ENCODE data around the gene SYT1. TPM values are rescaled to one million over a fixed set of nuclear protein-coding genes. Genes with fewer than 3 reads are reported as not detected.

SYT1 gene
- total and polyA plus RNA-seq, 2 of the 8 experiments (the other 6 are each of a cell fraction or from before 2014, with no cell fraction given) = 11.0 to 34.6 TPM

DNA sequence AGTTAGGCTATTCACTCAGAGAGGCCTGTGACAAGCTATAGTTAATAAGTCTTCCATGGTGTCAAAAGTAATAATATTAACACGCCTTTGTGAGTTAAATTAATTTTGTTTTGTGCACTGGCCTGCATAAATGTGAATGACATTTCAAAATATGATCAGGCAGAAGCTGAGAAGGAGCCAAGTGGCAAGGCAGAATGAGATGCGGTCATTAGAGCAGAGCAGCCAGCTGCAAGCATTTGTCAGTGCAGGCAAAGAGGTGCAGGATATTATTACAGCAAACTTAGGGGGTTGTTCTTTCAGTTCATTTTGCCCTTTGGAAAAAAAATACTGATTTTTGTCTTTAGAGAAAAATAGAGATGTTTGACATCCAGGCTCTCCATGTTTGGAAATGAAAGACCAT lies 461.6 kb downstream of the SYT1 start:
- ChIA-PET POLR2A (ENCODE audit: partially characterized antibody) (no interaction called here), CTCF (ENCODE audit: partially characterized antibody) (interaction anchor here (0.7 to 2.6 kb wide), 6 partner anchors 10 to 36 kb away, joined by 3 to 8 read pairs (median 6); no protein-coding TSS in a partner anchor)
- DNase-seq (ENCODE audit: low read depth in 1 of 2, low spot score in 2 of 2) (no peak), FAIRE-seq (no peak)
- no peak overlapping the region for H3K4ac ChIP-seq (replicated peaks; ENCODE audit: insufficient read length, low read depth, low read length)
- no peak overlapping the region for H4K8ac ChIP-seq (ENCODE audit: extremely low read depth, insufficient read depth, low read length)
- no peak overlapping the region for H3K4me3 ChIP-seq (ENCODE audit: extremely low read depth in 1 of 4, insufficient read depth in 2 of 4, low read depth in 3 of 4, low read length in 4 of 4)
- no peak overlapping the region for H2AFZ ChIP-seq (ENCODE audit: low read length)
- H3K56ac ChIP-seq (replicated peaks; ENCODE audit: insufficient read length, low read depth, low read length) = no peak overlapping the region
- no peak overlapping the region for H4K5ac ChIP-seq (ENCODE audit: insufficient read length, low read depth, low read length)
- H3K9me3 ChIP-seq (ENCODE audit: insufficient read depth in 2 of 2, low read depth in 1 of 2, low read length in 1 of 2) = no peaks in the 10 kb centered on the region
- H3K23me2 ChIP-seq (ENCODE audit: low read depth, low read length) = no peaks in the 10 kb centered on the region
- no peak overlapping the region for H2BK120ac ChIP-seq (replicated peaks; ENCODE audit: low read depth, low read length)
- H2BK15ac ChIP-seq (ENCODE audit: low read length) = no peak overlapping the region
- H2BK5ac ChIP-seq (ENCODE audit: low read depth, low read length) = no peak overlapping the region
- no peak overlapping the region for H4K91ac ChIP-seq (replicated peaks; ENCODE audit: insufficient read length, low read length)
- peaks cover 0 to 2% (median 0%) of the 10 kb centered on the region in 4 experiments; a peak in 1 of 7 replicates for H3K27me3 ChIP-seq (replicated peaks in 1 of 4; ENCODE audit: control insufficient read depth in 3 of 4, extremely low read depth in 1 of 4, insufficient read depth in 3 of 4, low read length in 3 of 4)
- no peak overlapping the region for H3K9ac ChIP-seq (replicated peaks in 1 of 4; ENCODE audit: extremely low read depth in 1 of 4, low read depth in 3 of 4, low read length in 3 of 4)
- H3K27ac ChIP-seq (ENCODE audit: low read depth, low read length) = no peak overlapping the region
- 94% methylated on average over 2 of the region's 2 CpGs; no CpG with 5 or more reads in 1 of the 2 experiments for WGBS, 2 experiments (ENCODE audit: extremely low coverage in 1 of 2, insufficient coverage in 1 of 2, insufficient read length in 1 of 2, insufficient replicate concordance in 2 of 2, low coverage in 1 of 2, low lambda C conversion rate in 2 of 2, missing lambda C conversion rate in 1 of 2)
- H3K18ac ChIP-seq (ENCODE audit: extremely low read depth, low read length) = no peak overlapping the region
- no peak overlapping the region for H2AK5ac ChIP-seq (ENCODE audit: low read depth, low read length)
- no peaks in the 10 kb centered on the region for H3K79me1 ChIP-seq (ENCODE audit: low read depth, low read length)
- no peaks in the 10 kb centered on the region for H3K36me3 ChIP-seq (ENCODE audit: control insufficient read depth in 2 of 4, insufficient read depth in 4 of 4, low read length in 3 of 4)
- no peaks in the 10 kb centered on the region for H3K79me2 ChIP-seq (ENCODE audit: control insufficient read depth in 1 of 2, insufficient read depth in 2 of 2, low read length in 2 of 2)
- no peak for TF ChIP-seq TBP (IDR thresholded peaks at IDR 0.05; ENCODE audit: low read depth, low read length)
- TF ChIP-seq, protein P1, sequence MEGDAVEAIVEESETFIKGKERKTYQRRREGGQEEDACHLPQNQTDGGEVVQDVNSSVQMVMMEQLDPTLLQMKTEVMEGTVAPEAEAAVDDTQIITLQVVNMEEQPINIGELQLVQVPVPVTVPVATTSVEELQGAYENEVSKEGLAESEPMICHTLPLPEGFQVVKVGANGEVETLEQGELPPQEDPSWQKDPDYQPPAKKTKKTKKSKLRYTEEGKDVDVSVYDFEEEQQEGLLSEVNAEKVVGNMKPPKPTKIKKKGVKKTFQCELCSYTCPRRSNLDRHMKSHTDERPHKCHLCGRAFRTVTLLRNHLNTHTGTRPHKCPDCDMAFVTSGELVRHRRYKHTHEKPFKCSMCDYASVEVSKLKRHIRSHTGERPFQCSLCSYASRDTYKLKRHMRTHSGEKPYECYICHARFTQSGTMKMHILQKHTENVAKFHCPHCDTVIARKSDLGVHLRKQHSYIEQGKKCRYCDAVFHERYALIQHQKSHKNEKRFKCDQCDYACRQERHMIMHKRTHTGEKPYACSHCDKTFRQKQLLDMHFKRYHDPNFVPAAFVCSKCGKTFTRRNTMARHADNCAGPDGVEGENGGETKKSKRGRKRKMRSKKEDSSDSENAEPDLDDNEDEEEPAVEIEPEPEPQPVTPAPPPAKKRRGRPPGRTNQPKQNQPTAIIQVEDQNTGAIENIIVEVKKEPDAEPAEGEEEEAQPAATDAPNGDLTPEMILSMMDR (IDR thresholded peaks at IDR 0.05; ENCODE audit: control extremely low read depth in 1 of 3, insufficient read depth in 1 of 3, low read depth in 1 of 3, low read length in 3 of 3) = no peak
- H3K4me1 ChIP-seq (replicated peaks in 1 of 4; ENCODE audit: control insufficient read depth in 3 of 4, insufficient read depth in 4 of 4, low read length in 3 of 4) = peaks cover 0 to 6% (median 3%) of the 10 kb centered on the region in 4 experiments; a peak in 2 of 7 replicates
- no peak overlapping the region for H3K23ac ChIP-seq (ENCODE audit: insufficient read length)
- H2BK20ac ChIP-seq (ENCODE audit: low read length) = no peak overlapping the region
- H4K20me1 ChIP-seq (replicated peaks in 1 of 2; ENCODE audit: control insufficient read depth in 1 of 2, insufficient read depth in 2 of 2, low read length in 2 of 2) = no peaks in the 10 kb centered on the region
- H3K14ac ChIP-seq (ENCODE audit: insufficient read length) = no peak overlapping the region
- H3K4me2 ChIP-seq (ENCODE audit: insufficient read depth in 1 of 2, low read depth in 2 of 2, low read length in 2 of 2) = no peak overlapping the region
- no peak overlapping the region for H2BK12ac ChIP-seq (ENCODE audit: low read depth, low read length)

Measured in H1 (cell line).